ENCODE measurements around the gene HS3ST1. TPM values are rescaled to one million over a fixed set of nuclear protein-coding genes. Genes with fewer than 3 reads are reported as not detected.

Gene HS3ST1
- under 0.01 TPM in 2 replicates for total RNA-seq

DNA sequence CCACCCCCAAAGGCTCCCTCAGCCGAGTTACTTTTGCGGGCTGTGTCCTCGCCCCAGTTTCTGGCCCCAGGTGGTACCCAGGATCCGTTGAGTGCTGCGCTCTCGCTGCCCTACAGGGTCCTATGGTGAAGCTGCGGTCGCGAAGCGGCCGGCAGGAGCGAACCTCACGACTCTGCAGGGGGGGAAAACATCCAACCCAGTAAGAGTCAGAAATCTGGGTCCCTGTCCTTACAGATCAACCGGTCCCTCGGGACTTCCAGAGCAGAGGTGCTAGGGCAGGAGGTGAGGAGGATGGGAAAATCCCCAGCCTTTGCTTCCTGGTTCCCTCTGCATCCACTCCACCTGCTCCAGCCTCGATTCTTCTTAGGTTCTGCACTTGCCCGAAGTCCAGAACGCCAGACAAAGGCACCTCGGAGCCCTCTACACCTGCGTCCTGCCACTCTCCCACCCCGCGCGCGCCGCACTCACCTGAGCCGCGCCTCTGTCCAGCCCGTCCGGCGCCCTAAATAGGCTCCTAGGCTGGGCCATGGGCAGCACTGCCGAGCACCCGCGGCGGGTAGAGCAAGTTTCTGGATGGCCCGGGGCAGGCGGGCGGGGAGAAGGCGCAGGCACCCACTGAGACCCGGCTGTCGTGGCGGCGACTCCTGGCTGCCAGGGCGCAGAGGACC, at the start of gene HS3ST1:
TSS of gene HS3ST1 (minus strand) at position 664 of the 668 bp plus-strand sequence. CDS start 28,889 bp downstream, outside the sequence.
- H3K36me3 ChIP-seq (ENCODE audit: insufficient read depth, low read length) = no peaks in the 10 kb centered on the region
- no peaks in the 10 kb centered on the region for H3K9me3 ChIP-seq (ENCODE audit: low read depth, low read length)
- TF ChIP-seq, protein P1, sequence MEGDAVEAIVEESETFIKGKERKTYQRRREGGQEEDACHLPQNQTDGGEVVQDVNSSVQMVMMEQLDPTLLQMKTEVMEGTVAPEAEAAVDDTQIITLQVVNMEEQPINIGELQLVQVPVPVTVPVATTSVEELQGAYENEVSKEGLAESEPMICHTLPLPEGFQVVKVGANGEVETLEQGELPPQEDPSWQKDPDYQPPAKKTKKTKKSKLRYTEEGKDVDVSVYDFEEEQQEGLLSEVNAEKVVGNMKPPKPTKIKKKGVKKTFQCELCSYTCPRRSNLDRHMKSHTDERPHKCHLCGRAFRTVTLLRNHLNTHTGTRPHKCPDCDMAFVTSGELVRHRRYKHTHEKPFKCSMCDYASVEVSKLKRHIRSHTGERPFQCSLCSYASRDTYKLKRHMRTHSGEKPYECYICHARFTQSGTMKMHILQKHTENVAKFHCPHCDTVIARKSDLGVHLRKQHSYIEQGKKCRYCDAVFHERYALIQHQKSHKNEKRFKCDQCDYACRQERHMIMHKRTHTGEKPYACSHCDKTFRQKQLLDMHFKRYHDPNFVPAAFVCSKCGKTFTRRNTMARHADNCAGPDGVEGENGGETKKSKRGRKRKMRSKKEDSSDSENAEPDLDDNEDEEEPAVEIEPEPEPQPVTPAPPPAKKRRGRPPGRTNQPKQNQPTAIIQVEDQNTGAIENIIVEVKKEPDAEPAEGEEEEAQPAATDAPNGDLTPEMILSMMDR (IDR thresholded peaks at IDR 0.05; ENCODE audit: extremely low read depth, low read depth, low read length) = no peak
- peak within 1 kb of the TSS; percentile 62 for H2AFZ ChIP-seq (ENCODE audit: low read length)
- H3K79me2 ChIP-seq (ENCODE audit: insufficient read depth, low read length) = no peaks in the 10 kb centered on the region
- H4K20me1 ChIP-seq (ENCODE audit: insufficient read depth, low read length) = no peaks in the 10 kb centered on the region
- H3K4me3 ChIP-seq (ENCODE audit: insufficient read depth, low read length) = peak within 1 kb of the TSS; percentile 47
- peak within 1 kb of the TSS; percentile 33 for H3K4me2 ChIP-seq (ENCODE audit: insufficient read depth, low read length)
- no peak for DNase-seq (ENCODE audit: insufficient read length, low spot score, missing footprints)
- H3K4me1 ChIP-seq (ENCODE audit: insufficient read depth, low read length) = no peaks in the 10 kb centered on the region
- peaks cover 32% of the 10 kb centered on the region for H3K27me3 ChIP-seq (ENCODE audit: insufficient read depth, low read length)
- no peak within 1 kb of the TSS for H3K27ac ChIP-seq (ENCODE audit: low read depth, low read length)

DNA sequence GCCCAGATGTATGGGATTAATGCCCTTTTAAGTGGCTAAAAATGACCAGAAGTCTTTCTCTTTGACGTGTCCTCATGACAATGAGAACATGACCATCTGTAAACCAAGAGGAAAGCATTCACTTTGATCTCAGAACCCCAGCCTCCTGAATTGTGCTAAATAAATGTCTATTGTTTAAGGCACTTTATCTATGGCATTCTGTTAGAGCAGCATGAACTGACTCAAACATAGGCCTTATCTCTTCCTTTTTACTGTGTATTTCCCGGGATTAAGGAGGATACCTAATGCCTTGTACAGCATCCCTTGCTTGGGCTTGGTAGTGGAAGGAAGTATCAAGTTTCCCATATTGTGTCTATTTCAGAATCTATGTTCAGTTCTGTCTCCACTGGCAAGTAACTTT, 47.2 kb upstream of the HS3ST1 start:
- H2AFZ ChIP-seq (ENCODE audit: low read length) = no peak overlapping the region
- no peak for DNase-seq (ENCODE audit: insufficient read length, low spot score, missing footprints)
- no peaks in the 10 kb centered on the region for H3K79me2 ChIP-seq (ENCODE audit: insufficient read depth, low read length)
- no peaks in the 10 kb centered on the region for H3K27me3 ChIP-seq (ENCODE audit: insufficient read depth, low read length)
- H3K9me3 ChIP-seq (ENCODE audit: low read depth, low read length) = no peaks in the 10 kb centered on the region
- H4K20me1 ChIP-seq (ENCODE audit: insufficient read depth, low read length) = no peaks in the 10 kb centered on the region
- no peaks in the 10 kb centered on the region for H3K4me1 ChIP-seq (ENCODE audit: insufficient read depth, low read length)
- H3K27ac ChIP-seq (ENCODE audit: low read depth, low read length) = no peak overlapping the region
- H3K36me3 ChIP-seq (ENCODE audit: insufficient read depth, low read length) = no peaks in the 10 kb centered on the region
- H3K4me3 ChIP-seq (ENCODE audit: insufficient read depth, low read length) = no peak overlapping the region
- H3K4me2 ChIP-seq (ENCODE audit: insufficient read depth, low read length) = no peak overlapping the region
- TF ChIP-seq, protein P1 (IDR thresholded peaks at IDR 0.05; ENCODE audit: extremely low read depth, low read depth, low read length) = no peak

DNA sequence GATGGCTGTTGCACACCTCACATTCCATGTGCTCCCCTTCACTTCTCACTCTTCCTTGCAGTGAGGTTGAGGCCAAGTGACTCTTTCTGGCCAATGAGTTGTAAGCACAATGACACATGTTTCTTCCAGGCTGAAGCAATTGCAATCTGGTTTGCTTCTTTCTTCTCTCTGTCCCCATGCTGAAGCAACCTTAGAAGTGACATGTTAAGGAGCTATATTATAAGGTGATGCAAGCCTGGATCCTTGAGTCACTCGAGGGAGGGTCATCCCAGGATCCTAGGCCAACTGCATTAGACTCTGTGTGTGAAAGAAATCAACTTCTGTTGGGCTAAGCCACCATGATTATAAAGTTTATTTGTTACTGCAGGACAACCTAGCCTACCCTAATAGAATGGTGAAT, 45.5 kb upstream of the HS3ST1 start:
- no peaks in the 10 kb centered on the region for H3K27me3 ChIP-seq (ENCODE audit: insufficient read depth, low read length)
- H3K9me3 ChIP-seq (ENCODE audit: low read depth, low read length) = no peaks in the 10 kb centered on the region
- no peaks in the 10 kb centered on the region for H3K79me2 ChIP-seq (ENCODE audit: insufficient read depth, low read length)
- no peak overlapping the region for H3K4me3 ChIP-seq (ENCODE audit: insufficient read depth, low read length)
- H3K27ac ChIP-seq (ENCODE audit: low read depth, low read length) = no peak overlapping the region
- no peaks in the 10 kb centered on the region for H4K20me1 ChIP-seq (ENCODE audit: insufficient read depth, low read length)
- H3K4me1 ChIP-seq (ENCODE audit: insufficient read depth, low read length) = no peaks in the 10 kb centered on the region
- DNase-seq (ENCODE audit: insufficient read length, low spot score, missing footprints) = peak; percentile 14
- no peak overlapping the region for H3K4me2 ChIP-seq (ENCODE audit: insufficient read depth, low read length)
- TF ChIP-seq, protein P1 (IDR thresholded peaks at IDR 0.05; ENCODE audit: extremely low read depth, low read depth, low read length) = no peak
- no peaks in the 10 kb centered on the region for H3K36me3 ChIP-seq (ENCODE audit: insufficient read depth, low read length)
- no peak overlapping the region for H2AFZ ChIP-seq (ENCODE audit: low read length)

DNA sequence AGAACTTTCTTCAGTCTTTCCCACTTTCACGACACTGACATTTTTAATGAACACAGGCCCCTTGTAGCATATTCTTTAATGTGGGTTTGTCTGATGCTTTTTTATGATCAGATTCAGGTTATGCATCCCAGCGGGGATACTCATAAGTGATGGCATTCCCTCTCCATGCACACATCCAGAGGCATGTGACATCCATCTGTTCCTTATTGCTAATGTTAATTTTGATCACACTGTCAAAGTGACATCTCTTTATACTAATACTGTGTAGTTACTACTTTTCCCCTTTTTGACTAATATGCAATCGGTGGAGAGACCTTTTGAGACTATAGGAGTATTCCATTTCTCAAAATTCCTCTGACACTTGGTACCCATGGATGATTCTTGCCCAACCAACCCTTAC, 43.8 kb upstream of the HS3ST1 start:
- H3K36me3 ChIP-seq (ENCODE audit: insufficient read depth, low read length) = no peaks in the 10 kb centered on the region

More for the DNA sequence above, 43.8 kb upstream of the HS3ST1 start:
- Histone ChIP-seq H3K27ac (ENCODE audit: low read depth, low read length) (no peak overlapping the region), H3K27me3 (ENCODE audit: insufficient read depth, low read length) (no peaks in the 10 kb centered on the region), H4K20me1 (ENCODE audit: insufficient read depth, low read length) (no peaks in the 10 kb centered on the region), H2AFZ (ENCODE audit: low read length) (no peak overlapping the region), H3K4me1 (ENCODE audit: insufficient read depth, low read length) (no peaks in the 10 kb centered on the region), H3K4me3 (ENCODE audit: insufficient read depth, low read length) (no peak overlapping the region), H3K79me2 (ENCODE audit: insufficient read depth, low read length) (no peaks in the 10 kb centered on the region), H3K9me3 (ENCODE audit: low read depth, low read length) (no peaks in the 10 kb centered on the region), H3K4me2 (ENCODE audit: insufficient read depth, low read length) (no peak overlapping the region)
- DNase-seq (ENCODE audit: insufficient read length, low spot score, missing footprints) = no peak
- TF ChIP-seq, protein P1 (IDR thresholded peaks at IDR 0.05; ENCODE audit: extremely low read depth, low read depth, low read length) = no peak

Measured in osteoblast (primary cell).